Stimulated activated CD8-positive, alpha-beta memory T cell treated with anti-CD3 and anti-CD28 coated beads, Interleukin-2, amount 100 ng/mL, for 1 hour (primary cell): ENCODE results near the gene RIN3.
"Not testable (repeated sequence)": the region's sequence is repeated elsewhere in the genome, so short reads cannot be mapped to it uniquely, and the experiment has no call there.

Experiments
- DNase-seq, 2 donors: peaks; one replicate each; pipeline ENCODE4 v3.0.0-alpha.2; 2020; ENCODE audit warnings: low read depth in 2 of 2

The RIN3 gene

DNA sequence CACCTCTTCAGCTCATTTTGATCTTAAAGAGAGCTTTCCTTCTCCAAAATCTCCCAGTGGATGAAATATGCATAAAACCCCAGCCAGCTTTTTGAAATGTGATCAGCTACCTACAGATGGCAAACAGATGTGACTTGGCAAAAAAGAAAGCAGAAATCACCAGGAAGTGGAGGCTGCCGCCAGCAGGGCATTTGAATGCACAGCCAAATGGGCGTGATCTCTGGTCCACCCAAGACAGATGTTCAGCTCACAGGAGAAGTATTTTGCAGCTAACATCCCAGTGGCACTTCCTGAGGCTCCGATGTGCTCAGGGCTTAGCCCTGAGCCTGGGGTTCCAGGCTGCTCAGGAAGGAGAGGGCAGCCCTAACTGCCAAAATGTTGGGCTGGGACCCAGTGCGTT is 156.6 kb downstream of the RIN3 start:
- no peak for DNase-seq

GRCh38 chr14:92670643-92671366 is 157.2 kb downstream of the RIN3 start:
- DNase-seq, result no peak

- no peak for DNase-seq
These were observed 160.1 kb downstream of the RIN3 start for GRCh38 chr14:92673601-92674150.

GRCh38 chr14:92675421-92675820 is 161.8 kb downstream of the RIN3 start:
- no peak for DNase-seq

- no peak for DNase-seq
These were observed 162.4 kb downstream of the RIN3 start for GRCh38 chr14:92675976-92676375.

- no peak for DNase-seq
These were observed 163.0 kb downstream of the RIN3 start for GRCh38 chr14:92676403-92677086.

GRCh38 chr14:92677087-92677668 is 163.6 kb downstream of the RIN3 start:
- DNase-seq, result no peak

- no peak for DNase-seq
These were observed 164.4 kb downstream of the RIN3 start for GRCh38 chr14:92677955-92678354.

DNA sequence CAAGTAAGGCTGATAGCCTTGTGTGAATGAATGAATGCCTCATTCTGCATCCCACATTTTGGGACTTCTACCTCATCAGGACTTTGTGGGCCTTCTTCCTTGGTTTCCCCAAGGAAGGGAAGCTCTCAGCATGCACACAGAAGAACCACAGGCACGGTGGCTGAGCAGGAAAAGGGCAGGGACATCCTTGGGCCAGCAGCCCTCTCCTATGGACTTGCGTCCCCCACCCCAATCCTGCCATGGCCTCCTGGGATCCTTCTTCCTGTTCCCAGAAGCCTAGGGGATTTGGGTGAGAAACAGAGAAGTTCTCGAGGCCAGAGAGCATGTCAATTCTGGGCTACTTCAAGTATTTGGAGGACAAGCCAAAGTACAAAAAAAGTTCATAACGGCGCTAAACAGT is 165.2 kb downstream of the RIN3 start:
- DNase-seq, result no peak

GRCh38 chr14:92679246-92679645 is 165.7 kb downstream of the RIN3 start:
- DNase-seq, result no peak

- not testable (repeated sequence) for DNase-seq
These were observed 166.7 kb downstream of the RIN3 start for GRCh38 chr14:92680330-92680729.

GRCh38 chr14:92680781-92681650 is 167.4 kb downstream of the RIN3 start:
- peak; percentile 30 to 51 for DNase-seq

DNA sequence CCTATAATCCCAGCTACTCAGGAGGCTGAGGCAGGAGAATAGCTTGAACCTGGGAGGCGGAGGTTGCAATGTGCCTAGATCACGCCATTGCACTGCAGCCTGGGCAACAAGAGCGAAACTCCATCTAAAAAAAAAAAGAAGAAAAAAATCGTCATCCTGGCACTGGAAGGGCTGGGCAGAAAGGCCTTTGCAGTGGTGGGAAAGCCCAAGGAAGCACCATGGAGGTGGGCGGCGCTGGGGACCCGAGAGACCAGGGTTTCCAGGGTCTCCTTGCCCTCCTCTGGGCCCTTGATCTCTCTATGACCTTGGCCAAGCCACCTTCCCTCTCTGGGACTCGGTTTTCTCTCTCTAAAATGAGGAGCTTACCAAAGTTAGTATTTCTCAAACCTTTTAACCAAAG is 169.5 kb downstream of the RIN3 start:
- DNase-seq, result no peak

- DNase-seq, result no peak
These were observed 171.4 kb downstream of the RIN3 start for GRCh38 chr14:92684801-92685560.

DNA sequence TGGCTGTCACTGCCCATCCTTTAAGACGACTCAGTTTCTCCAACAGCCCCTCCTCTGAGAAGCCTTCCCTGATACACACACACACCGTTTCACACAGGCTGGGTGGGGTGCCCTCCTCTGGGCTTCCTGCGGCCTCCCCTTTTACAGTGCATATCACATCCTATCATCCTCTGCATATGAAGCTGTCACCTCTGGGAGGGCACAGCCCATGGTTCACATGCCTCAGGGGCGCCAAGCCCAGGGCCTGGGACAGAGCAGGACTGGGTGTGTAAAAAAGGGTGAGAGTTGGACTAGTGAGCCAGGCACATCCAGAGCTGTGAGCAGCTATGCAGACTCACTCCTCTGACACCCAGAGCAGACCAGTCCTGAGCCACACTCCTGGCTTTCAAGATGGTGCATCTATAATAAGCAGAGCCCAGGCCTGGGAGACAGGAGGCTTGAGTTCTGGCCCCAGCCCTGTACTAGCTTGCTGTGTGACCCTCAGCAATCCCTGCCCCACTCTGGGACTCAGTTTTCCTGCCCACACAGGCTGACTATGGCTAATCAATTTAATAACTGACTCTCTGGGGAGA is 172.3 kb downstream of the RIN3 start:
- no peak for DNase-seq

DNA sequence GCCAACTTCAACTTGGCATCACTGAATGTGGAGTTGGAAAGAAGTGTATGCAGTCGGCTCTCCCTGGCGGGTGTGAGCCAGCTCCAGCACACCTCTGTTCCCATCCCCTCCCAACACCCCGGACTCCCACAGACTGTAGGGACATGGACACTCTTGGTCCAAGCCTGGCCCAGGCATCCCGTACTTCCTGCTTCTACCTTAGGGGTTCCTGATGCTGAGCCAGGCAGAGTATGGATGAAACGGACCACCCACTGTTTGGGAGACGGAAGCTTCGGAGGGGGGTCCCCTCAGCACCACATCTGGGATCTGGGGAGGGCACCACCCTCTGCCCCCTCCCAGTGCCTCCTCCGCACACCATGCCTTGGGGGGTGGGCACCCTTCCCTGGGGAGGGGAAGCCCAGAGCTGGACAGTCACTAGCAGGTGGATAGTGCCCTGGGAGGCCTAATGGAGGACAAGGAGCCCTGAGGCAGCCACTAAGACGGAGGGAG is 172.9 kb downstream of the RIN3 start:
- DNase-seq, result no peak

DNA sequence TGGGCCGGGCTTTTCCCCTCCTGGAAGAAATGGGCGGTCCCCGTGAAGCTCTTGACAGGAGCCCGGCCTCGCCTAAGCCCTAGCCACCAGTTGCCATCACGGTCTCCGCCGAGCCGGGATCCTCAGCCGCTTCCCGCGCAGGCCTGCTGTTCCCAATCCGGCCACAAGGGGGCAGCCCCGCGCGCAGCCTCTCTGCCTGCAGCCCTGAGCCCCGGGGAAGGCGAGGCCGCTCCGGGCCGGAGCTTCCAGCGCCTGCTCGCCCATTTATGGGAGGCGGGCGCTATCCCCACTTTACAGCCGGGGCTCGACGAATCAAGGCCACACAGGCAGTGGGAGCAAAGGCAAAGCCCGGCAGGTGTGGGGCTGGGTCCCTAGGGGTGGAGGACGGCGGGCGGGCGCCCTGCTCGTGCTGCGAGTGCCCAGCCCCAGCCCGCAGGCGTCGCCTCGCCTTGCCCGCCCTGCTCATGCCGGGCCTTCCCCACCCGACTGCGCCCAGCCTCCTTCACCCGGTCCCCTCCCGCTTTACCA is 173.4 kb downstream of the RIN3 start:
- DNase-seq, result peak; percentile 31 to 45

DNA sequence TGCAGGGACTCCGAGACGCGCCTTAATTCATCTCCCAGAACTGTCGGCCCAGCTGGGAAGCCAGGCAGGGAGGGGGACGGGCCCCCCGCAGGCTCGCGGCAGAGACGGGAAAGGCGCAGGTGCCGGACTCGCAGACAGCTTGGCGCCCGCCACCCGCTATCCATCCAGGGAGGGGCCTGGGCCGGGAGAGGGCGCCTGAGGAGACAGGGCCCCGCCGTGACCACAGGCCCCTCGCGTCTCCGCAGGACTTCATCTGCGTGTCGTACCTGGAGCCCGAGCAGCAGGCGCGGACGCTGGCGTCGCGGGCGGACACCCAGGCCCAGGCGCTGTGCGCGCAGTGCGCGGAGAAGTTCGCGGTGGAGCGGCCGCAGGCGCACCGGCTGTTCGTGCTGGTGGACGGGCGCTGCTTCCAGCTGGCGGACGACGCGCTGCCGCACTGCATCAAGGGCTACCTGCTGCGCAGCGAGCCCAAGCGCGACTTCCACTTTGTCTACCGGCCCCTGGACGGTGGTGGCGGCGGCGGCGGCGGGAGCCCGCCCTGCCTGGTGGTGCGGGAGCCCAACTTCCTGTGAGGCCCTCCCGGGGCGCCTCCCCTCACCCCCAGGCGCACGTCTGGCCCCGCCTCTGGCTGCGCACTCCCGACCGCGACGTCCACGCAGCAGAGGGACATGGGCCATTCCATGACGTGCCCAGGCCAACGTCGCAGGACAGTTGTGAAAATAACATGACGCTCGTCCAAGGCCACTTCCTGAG is 174.3 kb downstream of the RIN3 start:
- no peak for DNase-seq
